Activated naive CD8-positive, alpha-beta T cell (primary cell): ENCODE results near the gene CYP2R1.
"Not testable (repeated sequence)": the region's sequence is repeated elsewhere in the genome, so short reads cannot be mapped to it uniquely, and the experiment has no call there.

Source experiments
- H3K27ac Mint-ChIP-seq: one replicate; pipeline ENCODE4 v1.8.0; 2021; ENCODE audit warnings: mixed read lengths
- H3K27me3 Mint-ChIP-seq: one replicate; pipeline ENCODE4 v1.8.0; 2021; ENCODE audit warnings: mixed read lengths
- H3K36me3 Mint-ChIP-seq: one replicate; pipeline ENCODE4 v1.8.0; 2021; ENCODE audit warnings: mixed read lengths
- H3K4me1 Mint-ChIP-seq: one replicate; pipeline ENCODE4 v1.8.0; 2021; ENCODE audit warnings: low read depth, mixed read lengths
- H3K4me3 Mint-ChIP-seq: one replicate; pipeline ENCODE4 v1.8.0; 2021; ENCODE audit warnings: mild to moderate bottlenecking, mixed read lengths
- H3K9me3 Mint-ChIP-seq: one replicate; pipeline ENCODE4 v1.8.0; 2021; ENCODE audit warnings: low read depth, mixed read lengths

The CYP2R1 gene

GRCh38 chr11:14904745-14905103 is 12.7 kb upstream of the CYP2R1 start:
- no peaks in the 10 kb centered on the region for H3K9me3 Mint-ChIP-seq
- peak overlapping the region; percentile 92 for H3K4me3 Mint-ChIP-seq
- no peaks in the 10 kb centered on the region for H3K27me3 Mint-ChIP-seq
- peaks cover 39% of the 10 kb centered on the region for H3K4me1 Mint-ChIP-seq
- no peaks in the 10 kb centered on the region for H3K36me3 Mint-ChIP-seq
- peak overlapping the region; percentile 83 for H3K27ac Mint-ChIP-seq

GRCh38 chr11:14902650-14903350 is 10.8 kb upstream of the CYP2R1 start:
- Mint-ChIP-seq H3K27me3 (no peaks in the 10 kb centered on the region), H3K4me3 (no peak overlapping the region), H3K27ac (no peak overlapping the region), H3K4me1 (peaks cover 30% of the 10 kb centered on the region), H3K36me3 (no peaks in the 10 kb centered on the region), H3K9me3 (no peaks in the 10 kb centered on the region)

- H3K36me3 Mint-ChIP-seq: no peaks in the 10 kb centered on the region
- no peak overlapping the region for H3K27ac Mint-ChIP-seq
- no peaks in the 10 kb centered on the region for H3K9me3 Mint-ChIP-seq
- H3K4me3 Mint-ChIP-seq: no peak overlapping the region
- peaks cover 14% of the 10 kb centered on the region for H3K4me1 Mint-ChIP-seq
- no peaks in the 10 kb centered on the region for H3K27me3 Mint-ChIP-seq
Measured at GRCh38 chr11:14898906-14899305, 6.9 kb upstream of the CYP2R1 start.

- Mint-ChIP-seq H3K9me3 (no peaks in the 10 kb centered on the region), H3K27ac (no peak overlapping the region), H3K4me3 (no peak overlapping the region), H3K4me1 (peaks cover 15% of the 10 kb centered on the region), H3K27me3 (no peaks in the 10 kb centered on the region), H3K36me3 (no peaks in the 10 kb centered on the region)
Measured at GRCh38 chr11:14898355-14898754, 6.3 kb upstream of the CYP2R1 start.

GRCh38 chr11:14894657-14895598 is 2.9 kb upstream of the CYP2R1 start:
- Mint-ChIP-seq H3K4me3 (no peak overlapping the region), H3K36me3 (peaks cover 4% of the 10 kb centered on the region), H3K27ac (no peak overlapping the region), H3K27me3 (no peaks in the 10 kb centered on the region), H3K4me1 (peaks cover 38% of the 10 kb centered on the region), H3K9me3 (no peaks in the 10 kb centered on the region)

- H3K9me3 Mint-ChIP-seq: no peaks in the 10 kb centered on the region
- peak overlapping the region; percentile 90 for H3K4me3 Mint-ChIP-seq
- peaks cover 60% of the 10 kb centered on the region for H3K4me1 Mint-ChIP-seq
Measured at GRCh38 chr11:14892577-14892976, 546 bp upstream of the CYP2R1 start.

GRCh38 chr11:14891143-14892035 is 642 bp downstream of the CYP2R1 start:
- peaks cover 6% of the 10 kb centered on the region for H3K36me3 Mint-ChIP-seq

More at GRCh38 chr11:14892577-14892976, 546 bp upstream of the CYP2R1 start:
- H3K27me3 Mint-ChIP-seq: no peaks in the 10 kb centered on the region
- peaks cover 4% of the 10 kb centered on the region for H3K36me3 Mint-ChIP-seq
- H3K27ac Mint-ChIP-seq: peak overlapping the region; percentile 82

GRCh38 chr11:14886513-14886912 is 5.5 kb downstream of the CYP2R1 start:
- peaks cover 2% of the 10 kb centered on the region for H3K9me3 Mint-ChIP-seq
- peaks cover 17% of the 10 kb centered on the region for H3K36me3 Mint-ChIP-seq
- H3K27me3 Mint-ChIP-seq: no peaks in the 10 kb centered on the region
- peaks cover 57% of the 10 kb centered on the region for H3K4me1 Mint-ChIP-seq
- H3K4me3 Mint-ChIP-seq: no peak overlapping the region
- H3K27ac Mint-ChIP-seq: peak overlapping the region; percentile 30

More at GRCh38 chr11:14891143-14892035, 642 bp downstream of the CYP2R1 start:
- peak overlapping the region; percentile 92 for H3K4me3 Mint-ChIP-seq
- peak overlapping the region; percentile 98 for H3K27ac Mint-ChIP-seq
- peaks cover 71% of the 10 kb centered on the region for H3K4me1 Mint-ChIP-seq
- H3K9me3 Mint-ChIP-seq: no peaks in the 10 kb centered on the region
- H3K27me3 Mint-ChIP-seq: no peaks in the 10 kb centered on the region

- Mint-ChIP-seq H3K27ac (peak overlapping the region; percentile 28), H3K9me3 (peaks cover 5% of the 10 kb centered on the region), H3K4me1 (peaks cover 44% of the 10 kb centered on the region), H3K4me3 (no peak overlapping the region), H3K36me3 (peaks cover 24% of the 10 kb centered on the region), H3K27me3 (no peaks in the 10 kb centered on the region)
Measured at GRCh38 chr11:14884667-14885273, 7.3 kb downstream of the CYP2R1 start.

GRCh38 chr11:14883683-14884082 is 8.3 kb downstream of the CYP2R1 start:
- not testable (repeated sequence) for H3K9me3 Mint-ChIP-seq, H3K27me3 Mint-ChIP-seq, H3K4me3 Mint-ChIP-seq, H3K27ac Mint-ChIP-seq
- peaks cover 33% of the 10 kb centered on the region for H3K4me1 Mint-ChIP-seq
- peaks cover 27% of the 10 kb centered on the region for H3K36me3 Mint-ChIP-seq

- no peak overlapping the region for H3K4me3 Mint-ChIP-seq
- peaks cover 5% of the 10 kb centered on the region for H3K9me3 Mint-ChIP-seq
- no peaks in the 10 kb centered on the region for H3K27me3 Mint-ChIP-seq
- H3K4me1 Mint-ChIP-seq: peaks cover 23% of the 10 kb centered on the region
- no peak overlapping the region for H3K27ac Mint-ChIP-seq
- peaks cover 37% of the 10 kb centered on the region for H3K36me3 Mint-ChIP-seq
Measured at GRCh38 chr11:14882196-14882595, 9.8 kb downstream of the CYP2R1 start.

GRCh38 chr11:14881576-14882193 is 10.3 kb downstream of the CYP2R1 start:
- peaks cover 39% of the 10 kb centered on the region for H3K36me3 Mint-ChIP-seq
- peak overlapping the region; percentile 46 for H3K27ac Mint-ChIP-seq
- peaks cover 5% of the 10 kb centered on the region for H3K9me3 Mint-ChIP-seq
- no peaks in the 10 kb centered on the region for H3K27me3 Mint-ChIP-seq
- H3K4me3 Mint-ChIP-seq: no peak overlapping the region
- peaks cover 18% of the 10 kb centered on the region for H3K4me1 Mint-ChIP-seq

- no peak overlapping the region for H3K4me3 Mint-ChIP-seq
- no peaks in the 10 kb centered on the region for H3K9me3 Mint-ChIP-seq
- peaks cover 13% of the 10 kb centered on the region for H3K4me1 Mint-ChIP-seq
- no peak overlapping the region for H3K27ac Mint-ChIP-seq
- H3K27me3 Mint-ChIP-seq: no peaks in the 10 kb centered on the region
- H3K36me3 Mint-ChIP-seq: peaks cover 34% of the 10 kb centered on the region
Measured at GRCh38 chr11:14875163-14875562, 16.9 kb downstream of the CYP2R1 start.

- H3K4me3 Mint-ChIP-seq: no peak overlapping the region
- H3K9me3 Mint-ChIP-seq: no peaks in the 10 kb centered on the region
- H3K36me3 Mint-ChIP-seq: peaks cover 29% of the 10 kb centered on the region
- H3K4me1 Mint-ChIP-seq: peaks cover 13% of the 10 kb centered on the region
- H3K27me3 Mint-ChIP-seq: no peaks in the 10 kb centered on the region
- H3K27ac Mint-ChIP-seq: peak overlapping the region; percentile 47
Measured at GRCh38 chr11:14873632-14874031, 18.4 kb downstream of the CYP2R1 start.
